OCI-LY3 (cell line): ENCODE measurements around the gene ZC3H18.

ENCODE experiments used
- CTCF ChIP-seq: fragments of 200-600, 300-600 bp; sonication (generic); IDR thresholded peaks from 2 replicates; pipeline ENCODE4 v1.5.1; 2014; ENCODE audit warnings: antibody characterized with exemption, low read length, low read depth
- EZH2phosphoT487 ChIP-seq: fragments of 200-600 bp; shearing (Covaris generic); IDR thresholded peaks from 2 replicates; pipeline ENCODE4 v1.6.1; 2018; ENCODE audit warnings: antibody characterized with exemption, mixed run types, low read depth

- TF ChIP-seq CTCF (no peak), EZH2phosphoT487 (no peak)
Measured at GRCh38 chr16:88530051-88530857, 39.9 kb upstream of the ZC3H18 start.
